Esophagus squamous epithelium (tissue), 4 donors: ENCODE data around the gene PLCB2.

Experiments used
- CTCF ChIP-seq, 6 experiments: fragments of 450-650 bp in 4 of 6; fragments of 200-600 bp in 2 of 6; sonication (generic) in 2 of 6; IDR thresholded peaks; one replicate each; pipeline ENCODE4 v1.5.1; 2016 to 2019; ENCODE audit warnings: antibody characterized with exemption in 6 of 6, mild to moderate bottlenecking in 4 of 6, moderate library complexity in 4 of 6
- POLR2A ChIP-seq, 4 donors: fragments of 450-650 bp; IDR thresholded peaks; one replicate each; pipeline ENCODE4 v1.6.1; 2017; ENCODE audit warnings: antibody characterized with exemption in 4 of 4, mild to moderate bottlenecking in 4 of 4, moderate library complexity in 3 of 4

- TF ChIP-seq CTCF (IDR thresholded peaks at IDR 0.05), result no peak
- no peak for TF ChIP-seq POLR2A (IDR thresholded peaks at IDR 0.05)
Observed at GRCh38 chr15:40273428-40273827, 34.3 kb downstream of the PLCB2 start.
